ENCODE data around the gene MYOG. TPM values are rescaled to one million over a fixed set of nuclear protein-coding genes. Genes with fewer than 3 reads are reported as not detected.
A peak's percentile ranks its signal among the peaks of the same experiment; 100 is the strongest.

MYOG gene
- total and polyA plus RNA-seq, 10 of the 15 experiments (the other 5 are each of a cell fraction or from before 2014, with no cell fraction given): not detected

- ChIA-PET CTCF (interaction anchor here (0.8 to 3.9 kb wide), 15 partner anchors 10 to 187 kb away, joined by 3 to 35 read pairs (median 4); no protein-coding TSS in a partner anchor), RAD21 (ENCODE audit: unreplicated experiment) (interaction anchor here (0.5 to 3.2 kb wide), 4 partner anchors 42 to 206 kb away, joined by 3 to 16 read pairs (median 4); no protein-coding TSS in a partner anchor), SMC1A (ENCODE audit: uncharacterized antibody, unreplicated experiment) (interaction anchor here (0.6 to 1.5 kb wide), 4 partner anchors 10 to 186 kb away, joined by 3 to 5 read pairs (median 4); no protein-coding TSS in a partner anchor), POLR2A (no interaction called here)
- H3K9ac ChIP-seq (ENCODE audit: control insufficient read depth, insufficient read depth, low read length): no peak overlapping the region
- ATAC-seq: peak; percentile 42; the same call in 2 of the 3 replicates
- TF ChIP-seq PKNOX1 (IDR thresholded peaks at IDR 0.05) (peak; percentile 56), JUNB (IDR thresholded peaks at IDR 0.05) (no peak)
- peaks cover 0 to 6% of the 10 kb centered on the region in 2 experiments; a peak in 2 of 4 replicates for H3K27me3 ChIP-seq (replicated peaks in 1 of 2; ENCODE audit: control insufficient read depth in 2 of 2, insufficient read depth in 2 of 2, low read length in 1 of 2)
- H3K4me1 ChIP-seq (ENCODE audit: control insufficient read depth, insufficient read depth, low read length): no peaks in the 10 kb centered on the region
- no peak for FAIRE-seq
- no peaks in the 10 kb centered on the region for H3K9me3 ChIP-seq (replicated peaks; ENCODE audit: control insufficient read depth, insufficient read depth, low read length)
- H2AFZ ChIP-seq (ENCODE audit: control insufficient read depth, low read depth, low read length): no peak overlapping the region
- no peaks in the 10 kb centered on the region; the same call in 1 of the 2 replicates for H4K20me1 ChIP-seq (ENCODE audit: control insufficient read depth, insufficient read depth)
- intact Hi-C loops (cut with micrococcal nuclease; ENCODE audit: unreplicated experiment): no loop called here
- H3K4me3 ChIP-seq: no peak overlapping the region
- WGBS (ENCODE audit: insufficient coverage, insufficient replicate concordance, low lambda C conversion rate, missing lambda C conversion rate): 21% methylated on average over 11 of the region's 11 CpGs
- BruUV-seq (replicated peaks): no TSS peak
- no peaks in the 10 kb centered on the region for H3K79me2 ChIP-seq (ENCODE audit: control insufficient read depth, insufficient read depth, low read length)
- no peak for DNase-seq (ENCODE audit: low read depth, low spot score)
- no peak overlapping the region for H3K27ac ChIP-seq (ENCODE audit: control insufficient read depth, insufficient read depth)
- in situ Hi-C loops (cut with MboI): no loop called here
- no peaks in the 10 kb centered on the region for H3K36me3 ChIP-seq (ENCODE audit: control insufficient read depth in 2 of 2, insufficient read depth in 2 of 2, low read length in 1 of 2)
- H3K4me2 ChIP-seq (ENCODE audit: control insufficient read depth, insufficient read depth): no peak overlapping the region
These were observed 3.0 kb downstream of the MYOG start for GRCh38 chr1:203082571-203083462.

GRCh38 chr1:203082231-203082505 is 3.6 kb downstream of the MYOG start:
- ChIA-PET POLR2A (no interaction called here), RAD21 (ENCODE audit: unreplicated experiment) (interaction anchor here (1.1 to 3.2 kb wide), 2 partner anchors 42 to 134 kb away, joined by 3 to 16 read pairs; no protein-coding TSS in a partner anchor), CTCF (interaction anchor here (0.8 to 3.9 kb wide), 6 partner anchors 42 to 137 kb away, joined by 3 to 35 read pairs (median 4); no protein-coding TSS in a partner anchor), SMC1A (ENCODE audit: uncharacterized antibody, unreplicated experiment) (interaction anchor here (1.5 kb wide), 1 partner anchor 9 kb away, joined by 4 read pairs; no protein-coding TSS in a partner anchor)
- no peak for TF ChIP-seq CTCF (IDR thresholded peaks at IDR 0.05 in 2 of 3, conservative IDR thresholded peaks at IDR 0.05 in 1 of 3; ENCODE audit: control insufficient read depth in 2 of 3, extremely low read depth in 1 of 3, insufficient read depth in 1 of 3, low read depth in 3 of 3, low read length in 3 of 3)
- no peak overlapping the region for H3K4me3 ChIP-seq
- no peaks in the 10 kb centered on the region for H3K9me3 ChIP-seq (replicated peaks; ENCODE audit: control insufficient read depth, insufficient read depth, low read length)
- H3K9ac ChIP-seq (ENCODE audit: control insufficient read depth, insufficient read depth, low read length): no peak overlapping the region
- H3K4me2 ChIP-seq (ENCODE audit: control insufficient read depth, insufficient read depth): no peak overlapping the region
- no TSS peak for BruUV-seq (replicated peaks)
- DNase-seq (ENCODE audit: low read depth, low spot score) (no peak), ATAC-seq (no peak), FAIRE-seq (no peak)
- 17% methylated on average over 3 of the region's 3 CpGs for WGBS (ENCODE audit: insufficient coverage, insufficient replicate concordance, low lambda C conversion rate, missing lambda C conversion rate)
- no peaks in the 10 kb centered on the region for H3K36me3 ChIP-seq (ENCODE audit: control insufficient read depth in 2 of 2, insufficient read depth in 2 of 2, low read length in 1 of 2)
- H4K20me1 ChIP-seq (ENCODE audit: control insufficient read depth, insufficient read depth): no peaks in the 10 kb centered on the region; the same call in 1 of the 2 replicates
- H3K27me3 ChIP-seq (replicated peaks in 1 of 2; ENCODE audit: control insufficient read depth in 2 of 2, insufficient read depth in 2 of 2, low read length in 1 of 2): peaks cover 0 to 7% of the 10 kb centered on the region in 2 experiments; a peak in 2 of 4 replicates
- in situ Hi-C loops (cut with MboI) (no loop called here), intact Hi-C loops (cut with micrococcal nuclease; ENCODE audit: unreplicated experiment) (no loop called here)
- no peak overlapping the region for H2AFZ ChIP-seq (ENCODE audit: control insufficient read depth, low read depth, low read length)
- H3K4me1 ChIP-seq (ENCODE audit: control insufficient read depth, insufficient read depth, low read length): no peaks in the 10 kb centered on the region
- no peaks in the 10 kb centered on the region for H3K79me2 ChIP-seq (ENCODE audit: control insufficient read depth, insufficient read depth, low read length)
- H3K27ac ChIP-seq (ENCODE audit: control insufficient read depth, insufficient read depth): no peak overlapping the region
